Adrenal gland (tissue), 12 donors: ENCODE data around the gene ZNF774. TPM values are rescaled to one million over a fixed set of nuclear protein-coding genes. Genes with fewer than 3 reads are reported as not detected.

ENCODE experiments used
- DNase-seq, 7 donors: peaks; one replicate each; pipeline ENCODE4 v3.0.0-alpha.2; 2019 to 2020
- H3K27ac ChIP-seq, 5 donors: fragments of 200-600 bp; sonication (generic) in 4 of 5; 1 replicate in 3 of 5; 2 replicates in 2 of 5; pipeline versions ENCODE4 v1.5.1 to v1.8.0; 2016 to 2020; ENCODE audit warnings: mild to moderate bottlenecking in 1 of 5
- H3K27me3 ChIP-seq: fragments of 200-600 bp; 2 replicates; pipeline ENCODE4 v1.8.0; 2021
- H3K36me3 ChIP-seq, 2 donors: fragments of 200-600 bp; replicated peaks in 1 of 2; 1 replicate in 1 of 2; 2 replicates in 1 of 2; pipeline versions ENCODE4 v1.5.1 to v1.8.0; 2018 to 2022
- H3K4me1 ChIP-seq, 2 donors: fragments of 200-600 bp; replicated peaks in 1 of 2; 1 replicate in 1 of 2; 2 replicates in 1 of 2; pipeline versions ENCODE4 v1.5.1 to v1.8.0; 2018 to 2021
- H3K4me3 ChIP-seq, 4 donors: fragments of 200-600 bp; sonication (generic) in 3 of 4; one replicate each; pipeline ENCODE4 v1.5.1; 2016 to 2018
- H3K9me3 ChIP-seq, 3 donors: fragments of 200-600 bp; sonication (generic) in 1 of 3; replicated peaks in 1 of 3; 1 replicate in 2 of 3; 2 replicates in 1 of 3; pipeline versions ENCODE4 v1.5.1 to v1.8.0; 2016 to 2021
- POLR2A ChIP-seq, 2 donors: fragments of 450-650 bp; IDR thresholded peaks; one replicate each; pipeline ENCODE4 v1.6.1; 2017; ENCODE audit warnings: antibody characterized with exemption in 2 of 2, mild to moderate bottlenecking in 2 of 2, moderate library complexity in 1 of 2
- WGBS, 4 donors: extraction: QIAGEN DNeasy Blood & Tissue Kit in 2 of 4; methylation state at CpG; one replicate each; pipeline versions ENCODE4 v1.1.5 to v1.1.7; 2013 to 2017; 5-methylcytosine and 5-hydroxymethylcytosine counted together
- intact Hi-C, 2 donors: fragments of 100-400 bp; cut with DNase I; formaldehyde crosslinking; loops; one replicate each; pipeline versions ENCODE4 v1.14.1 to v1.15.0; 2022 to 2023
- polyA plus RNA-seq, 3 donors: library from polyadenylated mRNA; stranded (reverse); fragments of 200-250 nt in 2 of 3; fragments of 350-450 nt in 1 of 3; fragmentation: Illumina TruSeq in 1 of 3; extraction: RNeasy Lipid Tissue Mini Kit (QIAGEN cat#74804) in 1 of 3; gene quantifications; one replicate each; pipeline ENCODE4 v1.2.3, GENCODE V29; 2013 to 2014
- total RNA-seq, 9 donors: library from RNA; depleted of rRNA in 4 of 9; stranded (reverse); fragments of >200 nt in 4 of 9; fragments of 120-200 nt in 1 of 9; fragmentation: NEBNext Ultra II Directional in 1 of 9; extraction: Animal tissue kit (Norgen Biotek cat#: 25700) in 1 of 9; gene quantifications; one replicate each; pipeline versions ENCODE4 v1.1.0 to v1.2.4, GENCODE V29; 2013 to 2023
- TF ChIP-seq, protein P1 (sequence below), 6 experiments: fragments of 450-650 bp in 4 of 6; fragments of 200-600 bp in 2 of 6; sonication (generic) in 1 of 6; IDR thresholded peaks; 1 replicate in 5 of 6; 2 replicates in 1 of 6; pipeline versions ENCODE4 v1.5.1 to v1.8.0; 2016 to 2021; ENCODE audit warnings: antibody characterized with exemption in 6 of 6, mild to moderate bottlenecking in 2 of 6, moderate library complexity in 1 of 6
- donor health status: healthy with polysubstance abuse.
- donor health status: Bipolar disorder and iron deficiency.
- donor health status: DM: yes; HTN: yes; CAD: no.
- donor health status: DM: no; HTN: no; CAD: no.
- donor health status: DM: no; HTN: no; CAD: no.
- donor health status: DM: yes; HTN: yes; CAD: no.

ZNF774 gene
- total and polyA plus RNA-seq, 12 donors: 1.0 to 21.4 (median 6.0) TPM

DNA sequence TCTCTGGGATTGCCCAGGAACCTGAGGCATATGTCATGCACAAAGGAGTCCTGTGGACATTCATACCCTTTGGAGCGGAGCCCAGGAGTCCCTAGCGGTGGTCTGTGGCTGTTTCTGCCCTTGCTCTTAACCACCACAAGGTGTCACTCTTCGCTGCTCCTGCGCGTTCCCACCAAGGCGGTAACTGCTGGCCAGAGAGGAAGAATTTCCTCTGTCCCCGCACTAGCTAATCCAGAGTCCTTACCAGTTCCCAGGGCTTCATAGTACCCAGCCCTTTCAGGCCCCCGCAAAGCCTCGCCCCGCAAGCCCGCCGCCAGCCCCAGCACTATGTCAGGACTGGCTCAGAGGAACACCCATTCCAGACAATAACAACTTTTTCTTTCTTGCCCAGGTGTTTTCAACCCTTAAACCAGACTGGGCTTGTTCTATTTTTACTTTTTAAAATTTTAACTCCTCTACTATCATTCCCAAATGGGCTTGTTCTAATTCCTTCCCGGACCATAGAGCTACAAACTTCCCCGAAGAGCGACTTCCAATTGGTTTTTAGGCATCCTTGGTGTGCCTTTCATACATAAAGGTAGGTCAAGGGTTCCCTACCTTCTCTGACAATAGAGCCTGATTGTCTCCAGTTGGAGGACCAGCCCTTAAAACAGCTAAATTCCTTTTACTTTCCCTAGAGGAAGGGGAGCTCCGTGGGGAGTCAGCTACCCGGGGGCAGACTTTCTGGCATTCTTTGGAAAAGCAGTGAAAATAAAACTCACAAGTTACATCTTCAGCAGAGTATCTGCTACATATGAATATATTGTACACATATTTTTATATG, 31.8 kb upstream of the ZNF774 start:
- Histone ChIP-seq H3K27me3 (no peaks in the 10 kb centered on the region), H3K9me3 (no peaks in the 10 kb centered on the region), H3K27ac (no peak overlapping the region), H3K36me3 (no peaks in the 10 kb centered on the region), H3K4me3 (no peak overlapping the region), H3K4me1 (peaks cover 10 to 19% of the 10 kb centered on the region in 2 donors)
- DNase-seq: peak; percentile 80 to 94 (median 90)
- WGBS, 4 donors: 10 to 14% (median 13%) methylated on average over 16 to 17 of the region's 17 CpGs
- no peak for TF ChIP-seq POLR2A (IDR thresholded peaks at IDR 0.05)
- TF ChIP-seq, protein P1, sequence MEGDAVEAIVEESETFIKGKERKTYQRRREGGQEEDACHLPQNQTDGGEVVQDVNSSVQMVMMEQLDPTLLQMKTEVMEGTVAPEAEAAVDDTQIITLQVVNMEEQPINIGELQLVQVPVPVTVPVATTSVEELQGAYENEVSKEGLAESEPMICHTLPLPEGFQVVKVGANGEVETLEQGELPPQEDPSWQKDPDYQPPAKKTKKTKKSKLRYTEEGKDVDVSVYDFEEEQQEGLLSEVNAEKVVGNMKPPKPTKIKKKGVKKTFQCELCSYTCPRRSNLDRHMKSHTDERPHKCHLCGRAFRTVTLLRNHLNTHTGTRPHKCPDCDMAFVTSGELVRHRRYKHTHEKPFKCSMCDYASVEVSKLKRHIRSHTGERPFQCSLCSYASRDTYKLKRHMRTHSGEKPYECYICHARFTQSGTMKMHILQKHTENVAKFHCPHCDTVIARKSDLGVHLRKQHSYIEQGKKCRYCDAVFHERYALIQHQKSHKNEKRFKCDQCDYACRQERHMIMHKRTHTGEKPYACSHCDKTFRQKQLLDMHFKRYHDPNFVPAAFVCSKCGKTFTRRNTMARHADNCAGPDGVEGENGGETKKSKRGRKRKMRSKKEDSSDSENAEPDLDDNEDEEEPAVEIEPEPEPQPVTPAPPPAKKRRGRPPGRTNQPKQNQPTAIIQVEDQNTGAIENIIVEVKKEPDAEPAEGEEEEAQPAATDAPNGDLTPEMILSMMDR (IDR thresholded peaks at IDR 0.05): peak; percentile 96 to 100 (median 100)
- intact Hi-C loops: loop anchor here (5.0 to 10.0 kb wide), 4 partner anchors 55 to 285 kb away; no protein-coding TSS in a partner anchor

DNA sequence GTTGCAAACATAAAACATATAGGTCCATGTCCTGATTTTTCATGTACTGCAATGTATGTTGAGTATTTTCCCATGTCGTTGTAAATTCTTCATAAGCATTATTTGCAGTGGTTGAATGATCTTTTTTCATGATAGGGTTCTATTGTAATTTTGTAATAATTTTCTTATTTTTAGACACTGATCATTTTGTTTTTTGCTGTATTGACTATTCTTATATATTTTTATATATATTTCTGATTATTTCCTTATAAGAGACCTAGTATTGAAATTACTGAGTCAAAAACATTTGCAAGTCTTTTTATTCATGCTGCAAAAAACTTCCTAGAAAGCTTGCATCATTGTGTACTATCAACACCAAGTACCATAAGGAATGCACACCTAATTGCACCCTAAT, 31.2 kb upstream of the ZNF774 start:
- H3K4me1 ChIP-seq: peaks cover 5 to 13% of the 10 kb centered on the region in 2 donors
- H3K9me3 ChIP-seq: no peaks in the 10 kb centered on the region
- no peaks in the 10 kb centered on the region for H3K27me3 ChIP-seq
- no peaks in the 10 kb centered on the region for H3K36me3 ChIP-seq
- no peak overlapping the region for H3K27ac ChIP-seq
- intact Hi-C loops: loop anchor here (5.0 to 10.0 kb wide), 4 partner anchors 54 to 284 kb away; no protein-coding TSS in a partner anchor
- no peak for TF ChIP-seq POLR2A (IDR thresholded peaks at IDR 0.05)
- TF ChIP-seq, protein P1 (IDR thresholded peaks at IDR 0.05): no peak
- H3K4me3 ChIP-seq: no peak overlapping the region
- WGBS, 4 donors: 71 to 84% (median 76%) methylated on average over 1 of the region's 1 CpG
- no peak for DNase-seq

DNA sequence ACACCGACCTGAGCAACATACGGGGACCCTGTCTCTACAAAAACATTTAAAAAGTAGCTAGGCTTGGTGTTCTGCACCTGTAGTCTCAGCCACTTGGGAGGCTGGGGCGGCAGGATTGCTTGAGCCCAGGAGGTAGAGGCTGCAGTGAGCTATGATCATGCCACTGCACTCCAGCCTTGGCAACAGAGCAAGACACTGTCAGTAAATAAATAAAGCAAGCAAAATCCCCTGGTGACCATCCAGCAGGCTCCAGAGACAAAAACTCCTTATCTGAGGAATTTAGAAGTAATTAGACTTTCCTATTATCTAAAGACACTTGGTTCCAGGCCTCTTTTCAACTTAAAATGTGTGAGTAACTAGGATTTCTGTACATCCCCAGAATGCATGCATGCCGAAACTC, 29.5 kb upstream of the ZNF774 start:
- Histone ChIP-seq H3K9me3 (no peaks in the 10 kb centered on the region), H3K36me3 (no peaks in the 10 kb centered on the region), H3K27me3 (no peaks in the 10 kb centered on the region), H3K4me1 (peaks cover 0 to 10% of the 10 kb centered on the region in 2 donors), H3K27ac (no peak overlapping the region), H3K4me3 (no peak overlapping the region)
- intact Hi-C loops: loop anchor here (5.0 to 10.0 kb wide), 4 partner anchors 52 to 282 kb away; no protein-coding TSS in a partner anchor
- WGBS, 4 donors: 78 to 84% (median 81%) methylated on average over 4 of the region's 4 CpGs
- DNase-seq: peak in 5 of 7 donors; percentile 29 to 53 (median 35)
- TF ChIP-seq, protein P1 (IDR thresholded peaks at IDR 0.05): no peak

DNA sequence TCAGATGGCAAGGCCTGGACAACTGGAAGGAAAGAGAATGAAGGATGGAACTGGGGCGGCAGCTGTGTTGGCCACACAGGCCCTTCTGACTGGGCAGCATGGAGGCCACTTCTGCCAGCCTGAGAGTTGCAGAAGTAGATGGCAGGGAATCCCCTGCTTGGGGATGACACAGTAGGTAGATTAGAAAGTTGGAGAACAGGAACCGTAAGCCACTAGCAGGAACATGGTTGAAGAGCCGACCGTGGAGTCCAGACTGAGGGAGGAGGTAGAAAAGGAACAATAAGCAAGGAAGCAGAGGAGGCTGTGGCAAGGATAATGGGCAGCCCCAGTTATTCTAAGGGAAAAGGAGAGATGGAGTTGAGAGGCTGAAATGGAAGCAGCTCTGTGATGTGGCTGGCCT, 26.4 kb upstream of the ZNF774 start:
- Histone ChIP-seq H3K36me3 (no peaks in the 10 kb centered on the region), H3K9me3 (no peaks in the 10 kb centered on the region), H3K27ac (no peak overlapping the region), H3K27me3 (no peaks in the 10 kb centered on the region), H3K4me1 (peaks cover 0 to 5% of the 10 kb centered on the region in 2 donors), H3K4me3 (no peak overlapping the region)
- 81 to 94% (median 88%) methylated on average over 4 of the region's 4 CpGs for WGBS, 4 donors
- no peak for TF ChIP-seq POLR2A (IDR thresholded peaks at IDR 0.05)
- TF ChIP-seq, protein P1 (IDR thresholded peaks at IDR 0.05): no peak
- DNase-seq: peak in 2 of 7 donors; percentile 4 to 17
- intact Hi-C loops: loop anchor here (10.0 kb wide), 3 partner anchors 49 to 279 kb away; no protein-coding TSS in a partner anchor
